Activated CD8-positive, alpha-beta memory T cell treated with anti-CD3 and anti-CD28 coated beads, Interleukin-2, amount 50 U/mL, for 24 hours (primary cell): ENCODE data around the gene PTPRN2.

Source experiments
- DNase-seq: peaks from one replicate; pipeline ENCODE4 v3.0.0-alpha.2; 2020; ENCODE audit errors: extremely low read depth

Gene PTPRN2

DNA sequence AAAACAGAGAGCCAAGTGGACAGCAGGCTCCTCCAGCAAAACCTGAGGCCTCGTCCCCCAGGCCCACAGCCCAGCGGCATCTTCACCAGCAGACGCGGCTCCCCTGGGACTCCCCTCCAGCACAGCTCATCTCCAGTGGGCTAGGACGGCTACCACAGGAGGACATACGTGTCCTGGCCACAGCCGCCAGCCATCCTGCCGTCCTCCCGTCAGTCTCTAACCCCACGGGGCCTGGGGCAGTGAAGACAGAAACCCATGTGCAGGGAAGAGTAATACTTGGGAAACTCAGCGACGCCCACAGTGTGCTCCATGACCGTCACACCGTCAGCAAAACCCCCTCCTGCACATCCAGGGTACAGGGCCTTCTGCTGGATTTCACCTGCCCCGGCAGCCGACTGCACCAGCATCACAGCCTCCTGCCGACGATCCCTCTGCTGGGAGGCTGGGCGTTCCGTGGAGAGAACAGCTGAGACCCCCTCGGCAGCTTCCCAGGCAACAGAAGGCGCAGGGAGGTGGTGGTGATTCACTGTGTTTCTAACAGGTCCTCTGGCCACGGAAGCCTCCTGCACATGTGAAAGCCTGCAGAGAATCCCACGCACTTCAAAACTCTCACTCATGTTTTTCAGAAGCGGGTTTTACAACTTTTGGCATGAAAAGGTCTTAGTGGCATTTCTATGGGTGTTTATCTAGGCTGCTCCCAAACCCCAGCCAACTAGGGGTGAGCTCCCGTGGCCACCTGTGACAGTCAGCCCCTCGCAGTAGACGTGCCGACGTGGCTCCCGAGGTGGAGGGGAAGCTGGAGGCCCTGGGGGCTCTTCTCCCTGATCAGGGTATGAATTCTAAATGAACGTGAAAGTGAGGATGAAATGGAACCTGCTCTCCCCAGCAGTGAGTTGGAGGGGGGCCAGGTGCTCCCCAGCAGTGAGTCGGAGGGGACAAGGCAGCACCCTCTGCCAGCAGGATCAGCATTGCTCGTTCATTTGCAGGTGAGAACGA, 513.5 kb downstream of the PTPRN2 start:
- DNase-seq: no peak

DNA sequence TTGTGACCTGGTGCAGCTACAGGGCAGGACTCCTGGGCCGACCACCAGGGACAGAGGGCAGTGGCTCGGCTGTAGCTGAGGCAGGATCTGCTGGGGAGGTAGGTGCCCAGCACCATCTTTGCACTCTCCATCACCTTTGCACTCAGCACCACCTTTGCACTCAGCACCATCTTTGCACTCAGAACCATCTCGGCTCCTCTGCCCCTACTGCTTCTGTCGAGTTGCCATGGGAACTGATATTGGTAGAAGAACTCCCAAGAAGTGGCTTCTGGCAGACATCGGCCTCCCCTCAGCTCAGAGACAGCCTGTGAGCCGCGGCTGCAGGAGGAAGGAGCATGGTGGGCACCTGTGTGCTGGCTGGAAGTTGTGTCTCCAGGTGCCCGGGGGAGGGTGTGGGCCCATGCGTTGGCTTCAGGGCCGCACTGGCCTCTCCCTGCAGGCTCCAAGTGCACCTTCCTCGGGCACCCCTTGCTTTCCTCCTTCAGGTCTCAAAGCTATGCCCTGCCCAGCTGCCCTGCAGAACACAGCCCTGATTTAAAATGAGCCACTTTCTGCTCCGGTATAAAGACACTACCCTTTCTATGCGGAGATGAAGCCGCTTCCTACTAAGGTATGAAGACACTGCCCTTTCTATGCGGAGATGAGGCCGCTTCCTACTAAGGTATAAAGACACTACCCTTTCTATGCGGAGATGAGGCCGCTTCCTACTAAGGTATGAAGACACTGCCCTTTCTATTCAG, 514.5 kb downstream of the PTPRN2 start:
- no peak for DNase-seq

DNA sequence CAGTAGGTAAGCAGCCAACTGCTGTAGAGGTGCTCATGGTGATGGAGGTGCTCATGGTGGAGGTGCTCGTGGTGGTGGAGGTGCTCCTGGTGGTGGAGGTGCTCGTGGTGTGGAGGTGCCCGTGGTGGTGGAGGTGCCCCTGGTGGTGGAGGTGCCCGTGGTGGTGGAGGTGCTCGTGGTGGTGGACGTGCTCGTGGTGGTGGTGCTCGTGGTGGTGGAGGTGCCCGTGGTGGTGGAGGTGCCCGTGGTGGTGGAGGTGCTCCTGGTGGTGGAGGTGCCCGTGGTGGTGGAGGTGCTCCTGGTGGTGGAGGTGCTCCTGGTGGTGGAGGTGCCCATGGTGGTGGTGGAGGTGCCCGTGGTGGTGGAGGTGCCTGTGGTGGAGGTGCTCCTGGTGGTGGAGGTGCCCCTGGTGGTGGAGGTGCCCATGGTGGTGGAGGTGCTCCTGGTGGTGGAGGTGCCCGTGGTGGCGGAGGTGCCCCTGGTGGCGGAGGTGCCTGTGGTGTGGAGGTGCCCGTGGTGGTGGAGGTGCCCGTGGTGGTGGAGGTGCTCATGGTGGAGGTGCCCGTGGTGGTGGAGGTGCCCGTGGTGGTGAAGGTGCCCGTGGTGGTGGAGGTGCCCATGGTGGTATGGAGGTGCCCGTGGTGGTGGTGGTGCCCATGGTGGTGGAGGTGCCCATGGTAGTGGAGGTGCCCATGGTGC, 517.3 kb downstream of the PTPRN2 start:
- no peak for DNase-seq

DNA sequence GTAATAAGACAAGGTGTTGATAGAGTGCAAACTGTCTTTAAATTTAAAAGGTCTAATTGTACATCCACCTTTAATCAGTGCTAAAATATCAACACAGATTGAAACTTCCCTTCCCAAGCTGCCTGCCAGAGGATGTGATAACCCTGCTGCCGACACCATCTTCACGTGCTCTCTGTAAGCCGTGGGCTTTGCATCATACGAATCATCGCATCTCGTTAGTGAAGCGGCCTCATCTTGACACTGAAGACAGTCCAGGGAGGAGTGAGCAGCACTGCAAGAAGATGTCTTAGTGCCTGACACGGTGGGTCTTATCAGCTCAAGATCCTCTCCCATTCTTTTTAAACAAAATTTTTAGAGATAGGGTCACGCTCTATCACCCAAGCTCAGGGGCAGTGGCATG, 518.8 kb downstream of the PTPRN2 start:
- DNase-seq: no peak

DNA sequence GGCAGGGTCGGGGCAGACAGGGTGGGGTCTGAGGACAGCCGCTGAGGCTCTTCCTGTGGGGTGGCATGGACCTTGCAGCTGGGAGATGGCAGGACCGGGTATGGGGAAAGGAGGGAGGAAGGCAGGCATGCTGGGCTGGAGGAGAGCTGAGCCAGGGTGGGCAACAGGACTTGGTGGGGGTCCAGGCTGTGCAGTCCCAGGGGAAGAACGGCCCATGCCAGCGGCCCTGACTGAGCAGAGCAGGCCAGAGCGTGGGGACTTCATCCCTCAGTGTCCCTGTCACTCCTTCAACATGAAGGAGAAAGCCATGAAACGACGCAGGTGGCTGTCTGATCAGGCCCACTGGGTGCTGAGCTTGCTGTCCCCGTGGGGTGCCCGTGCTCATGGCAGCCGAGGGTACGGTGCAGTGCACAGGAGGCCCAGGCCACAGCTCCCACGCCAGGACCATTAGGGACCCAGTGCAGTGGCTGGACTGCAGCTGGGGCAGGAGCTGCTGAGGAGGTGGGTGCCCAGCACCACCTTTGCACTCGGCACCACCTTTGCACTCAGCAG, 519.6 kb downstream of the PTPRN2 start:
- no peak for DNase-seq

DNA sequence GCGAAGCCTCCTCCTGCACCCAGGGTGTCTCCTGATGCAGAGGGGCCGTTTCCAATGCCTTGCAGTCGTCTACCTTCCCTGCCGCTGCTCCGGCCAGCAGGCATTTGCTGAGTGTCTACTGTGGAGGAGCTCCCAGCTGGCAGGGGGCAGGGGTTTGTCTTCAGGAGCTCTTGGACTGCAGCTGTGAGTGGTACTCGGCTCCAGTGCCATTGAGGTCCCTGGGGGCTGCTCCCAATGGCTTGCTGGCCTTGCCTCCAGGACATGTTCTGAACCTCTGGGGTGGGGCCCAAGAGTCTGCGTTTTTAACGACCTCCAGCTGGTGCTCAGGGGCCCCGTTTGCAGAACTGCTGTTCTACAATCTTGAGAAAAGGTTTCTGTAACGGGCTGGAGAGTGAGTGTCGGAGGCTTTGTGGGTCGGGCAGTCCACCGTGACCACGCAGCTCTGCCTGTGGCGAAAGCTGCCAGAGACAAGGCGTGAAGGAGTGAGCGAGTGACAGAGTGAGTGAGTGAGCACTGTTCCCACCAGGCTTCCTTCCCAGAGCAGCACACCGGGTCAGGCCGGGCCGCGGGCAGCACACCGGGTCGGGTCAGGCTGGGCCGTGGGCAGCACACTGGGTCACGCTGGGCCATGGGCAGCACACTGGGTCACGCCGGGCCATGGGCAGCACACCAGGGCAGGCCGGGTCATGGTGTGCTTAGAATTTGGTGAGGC, 520.2 kb downstream of the PTPRN2 start:
- DNase-seq: no peak

DNA sequence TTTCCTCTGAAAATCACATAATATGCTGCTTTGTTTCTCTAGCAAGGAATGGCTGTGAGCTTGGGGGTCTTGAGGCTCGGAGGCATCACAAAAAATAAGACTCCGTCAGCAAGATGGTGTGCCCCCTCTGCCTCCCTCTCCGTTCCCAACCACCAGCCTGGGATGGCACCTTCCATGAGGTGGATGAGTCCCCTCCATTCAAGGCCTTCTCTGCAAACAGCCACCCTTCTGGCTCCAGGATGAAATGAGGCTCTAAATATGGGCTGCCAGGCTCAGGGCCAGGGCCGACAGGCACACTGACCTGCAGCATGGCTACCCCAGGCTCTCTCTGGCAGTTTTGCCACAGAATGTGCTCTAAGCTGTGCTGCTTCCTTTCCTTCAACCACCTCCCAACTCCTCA, 521.5 kb downstream of the PTPRN2 start:
- no peak for DNase-seq

DNA sequence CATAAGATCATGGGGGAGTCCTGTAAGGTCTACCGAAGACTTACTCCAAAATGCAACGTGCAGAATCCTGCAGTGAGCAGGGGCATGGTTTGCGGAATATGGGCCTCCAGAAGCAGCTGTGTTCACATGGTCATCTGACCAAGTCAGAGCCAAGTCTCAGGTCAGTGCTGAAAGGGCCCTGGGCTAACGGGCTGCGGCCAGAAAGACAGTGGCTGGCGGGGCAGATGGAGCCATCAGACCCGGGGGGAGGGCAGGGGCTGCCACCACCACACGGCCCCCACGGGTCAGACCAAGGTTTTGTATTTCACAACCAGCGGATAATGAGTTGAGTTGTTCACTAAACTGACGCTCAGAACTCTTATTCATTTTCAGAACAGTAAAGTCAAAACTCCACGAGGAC, 522.3 kb downstream of the PTPRN2 start:
- no peak for DNase-seq

DNA sequence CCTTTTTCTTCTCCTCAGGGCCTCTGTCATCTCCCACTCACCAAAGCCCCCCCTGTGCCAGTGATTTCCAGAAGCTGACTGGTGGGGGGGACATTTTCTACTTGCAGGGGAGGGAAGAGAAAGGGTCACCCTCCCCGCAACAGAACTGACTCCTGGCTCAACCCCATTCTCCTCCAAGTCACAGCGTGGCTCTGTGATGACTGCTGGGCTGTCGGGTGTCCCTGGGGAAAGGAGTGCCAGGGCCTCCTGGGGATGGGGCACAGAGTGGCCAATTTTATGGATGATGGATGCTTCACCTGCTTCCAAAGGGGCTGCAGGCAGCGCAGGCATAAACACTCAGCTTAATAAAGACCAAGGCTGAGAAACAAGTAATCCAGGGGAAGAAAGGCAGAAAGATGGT, 523.0 kb downstream of the PTPRN2 start:
- DNase-seq: no peak

DNA sequence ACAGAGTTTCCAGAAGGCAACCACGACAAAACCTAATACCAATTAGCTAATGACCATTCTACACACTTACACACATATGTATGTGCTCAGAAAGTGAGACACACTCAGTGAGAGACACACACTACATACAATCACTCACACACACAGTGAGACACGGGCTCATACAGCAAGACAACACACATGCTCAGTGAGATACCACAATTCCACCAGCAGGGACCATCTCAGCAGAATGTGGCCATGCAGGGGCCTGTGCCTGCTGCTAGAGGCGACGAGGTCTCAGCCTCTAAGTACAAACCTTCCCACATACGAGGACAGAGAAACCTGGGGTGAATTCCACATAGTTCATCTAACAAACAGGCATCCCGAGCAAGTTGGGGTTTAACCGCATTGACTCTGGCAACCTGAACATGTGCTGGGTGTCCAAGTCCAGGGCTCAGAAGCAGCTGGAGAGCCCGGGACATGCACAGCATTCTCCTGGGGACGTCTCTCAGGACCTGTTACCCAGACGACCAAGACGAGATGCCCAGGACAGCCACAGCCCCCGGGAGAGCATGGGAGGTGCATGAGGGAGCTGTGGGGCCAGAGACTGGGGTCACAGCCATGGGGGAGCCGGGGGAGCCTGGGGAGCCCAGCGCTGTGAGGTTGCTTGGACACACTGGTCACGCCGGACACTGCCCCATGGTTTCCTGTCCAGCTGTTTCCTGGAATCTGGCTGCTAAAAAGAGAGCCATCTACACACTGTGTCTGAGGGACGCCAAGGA, 523.6 kb downstream of the PTPRN2 start:
- DNase-seq: no peak

DNA sequence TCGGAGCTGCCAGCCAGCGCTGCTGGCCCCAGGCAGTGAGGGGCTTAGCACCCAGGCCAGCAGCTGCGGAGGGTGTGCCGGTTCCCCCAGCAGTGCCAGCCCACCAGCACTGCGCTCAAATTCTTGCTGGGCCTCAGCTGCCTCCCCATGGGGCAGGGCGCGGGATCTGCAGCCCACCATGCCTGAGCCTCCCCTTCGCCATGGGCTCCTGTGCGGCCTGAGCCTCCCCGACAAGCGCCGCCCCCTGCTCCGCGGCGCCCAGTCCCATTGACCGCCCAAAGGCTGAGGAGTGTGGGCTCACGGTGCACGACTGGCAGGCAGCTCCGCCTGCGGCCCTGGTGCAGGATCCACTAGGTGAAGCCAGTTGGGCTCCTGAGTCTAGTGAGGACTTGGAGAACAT, 525.0 kb downstream of the PTPRN2 start:
- DNase-seq: no peak

DNA sequence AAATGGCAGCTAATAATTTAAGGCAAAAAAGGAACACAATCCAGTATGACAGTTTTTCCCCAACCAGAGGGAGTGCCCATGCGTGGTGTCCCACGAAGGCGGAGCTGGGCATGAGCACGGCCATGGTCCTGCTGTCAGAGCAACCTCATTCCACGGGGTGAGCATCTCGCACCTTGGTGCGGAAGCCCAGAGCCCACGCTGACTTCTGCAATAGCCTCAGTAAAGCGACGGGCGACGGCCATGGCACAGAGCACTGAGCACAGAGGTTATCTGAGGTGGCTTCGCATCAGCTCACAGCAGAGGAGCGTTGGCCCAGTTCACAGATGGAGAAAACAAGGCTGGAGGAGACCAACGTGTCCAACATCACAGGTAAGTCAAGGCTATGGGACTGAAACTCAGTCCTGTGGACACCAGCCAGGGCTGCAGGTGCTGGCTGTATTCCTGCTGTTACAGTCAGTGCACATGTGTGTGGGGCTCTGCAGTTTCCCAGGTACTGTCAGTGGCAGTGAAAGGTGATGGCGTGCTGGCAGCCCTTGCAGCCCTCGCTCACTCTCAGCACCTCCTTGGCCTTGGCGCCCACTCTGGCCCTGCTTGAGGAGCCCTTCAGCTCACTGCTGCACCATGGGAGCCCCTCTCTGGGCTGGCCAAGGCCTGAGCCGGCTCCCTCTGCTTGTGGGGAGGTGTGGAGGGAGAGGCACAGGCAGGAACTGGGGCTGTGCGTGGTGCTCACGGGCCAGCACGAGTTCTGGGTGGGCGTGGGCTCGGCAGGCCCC, 525.6 kb downstream of the PTPRN2 start:
- no peak for DNase-seq

DNA sequence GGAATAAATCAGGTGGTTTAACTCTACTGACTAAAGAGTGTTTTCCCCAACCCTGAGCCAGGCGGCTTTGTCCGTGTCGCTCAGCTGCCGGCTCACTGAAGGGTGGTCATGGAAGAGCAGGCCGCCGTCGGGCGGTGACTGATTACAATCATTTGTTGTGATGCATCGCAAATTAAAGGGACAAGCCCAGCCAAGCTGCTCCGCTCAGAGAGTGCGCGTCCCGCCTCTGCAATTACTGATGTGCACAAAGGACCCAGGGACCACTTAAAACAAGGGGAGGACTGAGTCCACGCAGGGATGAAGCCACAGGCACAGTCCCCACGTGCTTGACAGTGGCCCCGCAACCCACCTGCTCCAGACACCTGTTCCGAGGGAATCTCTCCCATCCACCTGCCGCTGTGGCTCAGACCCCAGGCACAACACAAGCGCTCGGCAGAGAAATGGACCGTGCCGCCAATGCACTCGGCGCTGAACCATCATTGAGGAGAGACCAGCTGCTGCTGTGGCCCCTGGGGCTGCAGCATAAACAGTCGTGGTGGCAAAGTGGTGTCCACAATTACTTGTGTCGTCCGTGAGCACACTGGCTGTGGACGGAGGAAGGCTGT, 526.5 kb downstream of the PTPRN2 start:
- DNase-seq: no peak

DNA sequence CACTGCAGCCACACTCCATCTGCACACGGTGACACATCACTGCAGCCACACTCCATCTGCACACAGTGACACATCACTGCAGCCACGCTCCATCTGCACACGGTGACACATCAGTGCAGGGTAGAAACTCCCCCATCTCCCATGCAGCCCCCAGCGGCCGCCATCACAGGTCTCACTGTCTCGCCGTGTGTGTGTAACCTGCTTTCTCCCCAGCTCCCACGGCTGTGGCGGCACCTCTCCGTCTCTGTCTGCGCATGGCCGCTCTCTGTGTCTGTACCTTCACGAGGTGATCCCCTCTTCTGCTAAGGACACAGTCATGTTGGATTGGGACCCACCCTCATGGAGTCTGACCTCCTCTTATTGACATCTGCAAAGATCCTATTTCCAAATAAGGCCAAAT, 527.4 kb downstream of the PTPRN2 start:
- DNase-seq: no peak

DNA sequence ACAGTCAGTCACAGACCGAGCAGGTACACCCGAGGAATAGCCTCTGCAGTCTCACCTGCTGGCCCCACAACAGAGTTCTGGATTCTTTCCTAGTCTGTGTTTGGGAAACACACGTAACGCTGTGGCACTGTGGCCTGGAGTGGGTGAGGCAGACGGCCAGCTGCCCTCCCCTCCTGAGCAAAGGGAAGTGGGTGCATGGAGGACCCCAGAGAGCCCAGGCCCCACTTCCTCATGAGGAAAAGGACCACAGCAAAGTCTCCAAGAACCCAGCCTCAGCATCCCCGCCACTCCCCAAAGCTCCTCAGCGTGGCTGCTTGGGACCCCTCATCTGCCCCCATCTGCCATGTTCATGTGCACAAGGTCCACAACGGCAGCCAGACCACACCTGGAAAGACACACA, 530.2 kb downstream of the PTPRN2 start:
- DNase-seq: no peak

DNA sequence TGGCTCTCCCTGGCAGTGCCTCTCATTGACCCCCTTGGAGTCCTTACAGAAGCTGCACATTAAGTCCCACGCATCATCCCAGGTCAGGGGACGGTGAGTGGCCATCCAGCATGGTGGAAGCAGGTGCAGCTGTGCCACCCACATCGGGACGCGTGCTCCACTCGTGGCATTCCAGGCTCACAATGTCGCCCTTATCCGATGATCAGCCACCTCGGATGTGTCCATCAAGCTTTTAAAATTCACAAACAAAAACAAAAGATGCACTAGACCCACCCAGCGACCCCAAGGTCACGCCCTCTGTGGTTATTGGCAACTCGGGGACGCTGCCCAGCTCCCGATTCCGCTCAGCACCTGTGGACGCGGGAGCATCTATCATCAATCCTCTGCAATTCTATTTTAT, 530.9 kb downstream of the PTPRN2 start:
- no peak for DNase-seq

DNA sequence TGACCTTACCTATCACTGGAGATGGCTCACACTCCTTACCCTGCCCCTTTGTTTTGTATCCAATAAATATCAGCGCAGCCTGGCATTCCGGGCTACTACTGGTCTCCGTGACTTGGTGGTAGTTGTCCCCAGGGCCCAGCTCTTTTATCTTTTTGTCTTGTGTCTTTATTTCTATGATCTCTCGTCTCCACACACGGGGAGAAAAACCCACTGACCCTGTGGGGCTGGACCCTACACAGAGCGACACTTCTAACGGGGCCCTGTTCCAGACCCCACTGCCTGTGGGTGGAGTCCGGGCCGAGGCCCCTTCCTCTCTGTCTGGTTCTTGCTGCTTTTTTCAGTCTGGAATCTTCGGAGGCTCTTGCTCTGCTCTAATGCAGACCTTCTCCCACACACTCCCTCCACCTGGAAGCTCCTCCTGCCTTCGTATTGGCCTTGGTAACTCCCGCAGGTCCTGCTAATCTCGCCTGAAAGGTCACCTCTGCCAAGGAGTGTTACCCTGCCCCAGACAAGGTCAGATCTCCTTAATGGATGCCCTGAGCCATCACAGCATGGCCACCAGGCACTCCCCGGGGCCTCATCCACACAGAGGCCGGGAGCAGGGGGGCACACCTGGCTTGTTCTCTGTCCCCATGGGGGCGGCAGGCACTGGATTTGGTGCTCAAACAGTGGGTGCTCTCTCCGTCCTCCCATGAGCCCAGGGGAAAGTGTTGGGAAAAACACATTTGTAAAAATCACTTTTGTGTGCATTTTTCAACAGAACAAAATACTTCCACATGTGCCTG, 531.7 kb downstream of the PTPRN2 start:
- DNase-seq: no peak

DNA sequence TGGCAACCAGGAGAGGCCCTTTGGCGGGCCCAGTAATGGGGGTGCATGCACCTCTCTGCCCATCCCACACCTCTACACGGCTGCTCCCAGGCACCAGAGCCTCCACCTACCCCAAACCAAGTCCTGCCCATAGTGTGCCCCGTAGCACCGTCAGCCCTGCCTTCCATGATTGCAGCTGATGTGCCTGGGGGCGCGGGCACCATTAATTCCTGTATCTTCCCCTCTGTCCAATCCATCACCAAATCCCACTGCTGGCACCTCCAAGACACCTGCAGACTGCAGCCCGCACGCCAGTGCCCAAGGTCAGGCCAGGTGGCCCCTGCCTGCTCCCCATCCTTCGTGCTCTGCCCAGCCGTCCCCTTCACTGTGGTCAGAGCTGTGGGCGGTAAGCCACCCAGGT, 533.0 kb downstream of the PTPRN2 start:
- no peak for DNase-seq

DNA sequence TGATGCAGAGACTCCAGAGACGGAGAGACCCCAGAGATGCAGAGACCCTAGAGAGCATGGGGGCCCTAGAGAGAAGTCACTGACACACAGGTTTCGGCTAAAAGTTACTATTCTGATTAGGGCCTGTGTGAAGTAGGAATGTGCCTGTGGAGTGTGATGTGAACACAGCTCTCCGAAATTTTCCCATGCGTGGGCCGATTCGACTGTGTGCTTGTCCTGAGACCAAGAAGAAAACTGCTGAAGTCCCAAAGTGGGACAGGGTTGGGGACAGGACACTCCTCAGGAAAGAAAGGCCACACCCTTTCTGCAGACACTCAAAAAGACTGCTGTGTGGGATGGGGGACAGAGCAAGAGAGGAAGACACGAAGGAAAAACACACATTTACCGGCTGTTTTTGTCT, 533.5 kb downstream of the PTPRN2 start:
- DNase-seq: no peak
